Renal pelvis (tissue), 4 donors: ENCODE measurements around the gene PCSK5. TPM values are rescaled to one million over a fixed set of nuclear protein-coding genes. Genes with fewer than 3 reads are reported as not detected.
A peak's percentile ranks its signal among the peaks of the same experiment; 100 is the strongest.

ENCODE experiments used
- DNase-seq: peaks from one replicate; pipeline ENCODE4 v3.0.0-alpha.2; 2013
- polyA plus RNA-seq, 3 donors: library from polyadenylated mRNA; unstranded; fragments of 120-200 nt; gene quantifications; one replicate each; pipeline ENCODE4 v1.2.1, GENCODE V29; 2013; ENCODE audit not compliant: insufficient read length in 3 of 3

The PCSK5 gene
- polyA plus RNA-seq, 3 donors: 13.4 to 18.7 (median 15.9) TPM

DNA sequence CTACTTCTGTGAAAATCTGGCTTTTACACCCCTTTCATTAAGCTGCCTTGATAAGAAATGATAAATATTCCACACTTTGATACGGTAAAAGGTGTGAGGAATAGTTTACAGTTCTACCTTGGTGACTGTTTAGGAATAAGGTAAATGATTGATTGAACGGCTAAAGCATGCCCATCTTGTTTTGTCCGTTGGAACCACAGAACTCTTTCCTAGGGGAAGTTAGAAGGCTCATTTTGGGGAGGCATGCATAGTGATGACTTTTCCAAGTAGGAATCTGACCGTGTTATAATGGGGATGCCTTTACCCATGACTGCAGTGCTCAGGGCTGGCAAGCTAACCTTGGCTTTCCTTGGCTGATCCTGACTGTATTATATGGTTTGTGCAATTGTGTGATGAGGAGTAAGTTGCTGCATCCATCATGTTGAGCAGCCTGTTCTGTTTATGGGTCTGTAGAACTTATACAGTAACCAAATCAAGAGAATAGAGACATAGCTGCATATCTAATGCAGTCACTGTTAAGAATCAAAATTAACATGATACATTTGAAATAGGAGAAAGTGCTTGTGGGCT is 24.5 kb downstream of the PCSK5 start:
- DNase-seq: no peak

DNA sequence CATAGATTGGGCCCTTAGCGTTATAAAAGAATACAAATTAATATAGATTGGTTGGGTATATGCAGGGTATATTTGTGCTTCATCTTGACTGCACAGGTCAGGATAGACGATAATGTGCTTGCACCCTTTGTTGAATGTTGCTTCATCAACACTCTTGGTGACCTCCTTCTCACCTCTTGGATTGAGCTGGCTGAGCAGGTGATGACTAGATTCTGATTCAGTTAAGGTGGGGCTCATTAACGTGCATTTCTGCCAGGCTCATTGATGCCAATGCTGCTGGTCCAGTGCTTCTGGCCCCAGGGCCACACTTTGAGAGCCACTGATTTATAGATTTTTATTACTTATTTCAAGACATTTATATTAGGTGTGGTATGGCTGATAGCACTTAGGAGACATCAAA is 27.7 kb downstream of the PCSK5 start:
- DNase-seq: no peak

DNA sequence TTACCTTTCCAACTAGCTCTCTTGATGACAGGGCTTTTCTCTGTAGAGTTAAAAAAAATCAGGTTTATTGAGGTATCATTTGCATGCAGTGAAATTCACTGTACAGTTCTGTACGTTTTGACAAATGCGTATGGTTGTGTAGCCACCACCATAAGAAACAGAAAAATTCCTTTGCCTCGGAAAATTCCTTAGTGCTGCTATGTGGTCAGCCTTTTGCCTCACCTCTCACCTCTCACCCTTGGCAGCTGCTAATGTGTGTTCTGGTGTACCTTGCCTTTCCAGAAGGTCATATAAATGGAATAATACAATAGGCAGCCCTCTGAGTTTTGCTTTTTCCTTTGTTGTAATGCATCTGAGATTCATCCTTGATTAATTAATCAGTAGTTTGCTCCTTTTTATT is 28.4 kb downstream of the PCSK5 start:
- no peak for DNase-seq

DNA sequence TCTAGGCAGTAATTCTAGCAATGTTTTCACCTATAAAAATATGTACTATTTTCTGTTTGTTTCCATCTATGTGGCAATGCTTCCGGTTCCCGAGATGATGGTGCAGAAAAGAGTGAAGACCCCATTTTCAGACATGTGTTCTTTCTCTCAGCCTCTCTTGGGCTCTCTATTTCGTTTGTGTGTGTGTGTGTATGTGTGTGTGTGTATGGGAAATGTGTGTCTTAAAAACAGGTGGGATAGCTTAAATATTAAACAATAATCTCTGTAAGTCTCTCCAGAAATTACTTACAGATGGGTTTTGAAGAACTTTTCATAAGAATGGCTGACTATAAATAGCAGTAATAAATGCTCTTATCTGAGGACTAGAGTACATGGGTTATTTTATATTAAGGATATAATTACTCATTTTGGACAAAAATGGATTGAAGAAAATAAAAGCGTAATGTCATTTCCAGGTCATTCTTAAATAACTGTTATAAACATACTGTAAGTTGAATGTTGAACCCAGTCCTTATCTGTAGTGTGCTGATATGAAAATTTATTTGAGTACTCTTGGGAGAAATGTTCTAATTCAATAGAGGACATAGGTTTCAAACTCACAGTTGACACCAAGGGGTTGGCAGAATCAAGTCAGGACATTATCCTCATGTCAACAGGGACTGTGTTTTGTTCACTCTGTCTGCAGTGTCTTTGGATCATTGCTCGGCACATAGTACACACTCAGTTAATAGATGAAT is 31.1 kb downstream of the PCSK5 start:
- DNase-seq: no peak

DNA sequence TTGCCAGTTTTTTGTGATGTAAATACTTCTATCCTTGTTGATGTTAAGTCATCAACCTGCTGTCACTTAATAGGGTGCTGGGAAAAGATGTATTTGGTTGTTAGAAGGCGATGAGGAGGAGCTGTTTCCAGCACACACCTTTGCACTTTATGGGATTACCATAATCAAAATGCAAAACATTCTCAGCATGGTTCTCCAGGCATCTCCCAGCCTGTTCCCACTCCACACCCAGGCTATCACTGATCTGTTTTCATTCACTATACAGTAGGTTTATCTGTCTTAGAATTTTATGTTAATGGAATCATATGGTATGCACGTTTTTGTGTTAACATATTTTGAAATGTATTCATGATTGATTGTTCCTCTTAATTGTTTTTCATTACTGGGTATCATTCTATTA is 35.9 kb downstream of the PCSK5 start:
- DNase-seq: no peak

GRCh38 chr9:75927356-75927755 is 36.9 kb downstream of the PCSK5 start:
- no peak for DNase-seq

GRCh38 chr9:75930190-75930589 is 39.7 kb downstream of the PCSK5 start:
- no peak for DNase-seq

GRCh38 chr9:75930730-75931321 is 40.4 kb downstream of the PCSK5 start:
- peak; percentile 52 for DNase-seq

- DNase-seq: no peak
Observed at GRCh38 chr9:75933982-75934381, 43.5 kb downstream of the PCSK5 start.

DNA sequence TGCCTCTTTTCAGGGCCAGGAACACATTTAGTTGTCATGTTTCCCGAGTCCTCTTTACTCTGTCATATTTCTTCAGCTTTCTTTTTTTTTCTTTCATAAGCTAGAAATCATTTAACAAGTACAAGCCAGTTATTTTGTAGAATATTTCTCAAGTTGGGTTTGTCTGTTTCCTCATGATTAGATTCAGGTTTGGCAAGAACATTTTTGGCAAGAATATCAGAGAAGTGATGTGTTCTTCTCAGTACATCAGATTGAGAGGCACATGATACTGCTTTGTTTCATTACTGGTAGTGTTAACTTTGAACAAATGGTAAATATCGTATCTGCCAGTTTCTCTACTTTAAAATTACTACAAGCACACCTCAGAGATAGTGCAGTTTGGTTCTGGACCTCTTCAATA is 45.1 kb downstream of the PCSK5 start:
- no peak for DNase-seq

DNA sequence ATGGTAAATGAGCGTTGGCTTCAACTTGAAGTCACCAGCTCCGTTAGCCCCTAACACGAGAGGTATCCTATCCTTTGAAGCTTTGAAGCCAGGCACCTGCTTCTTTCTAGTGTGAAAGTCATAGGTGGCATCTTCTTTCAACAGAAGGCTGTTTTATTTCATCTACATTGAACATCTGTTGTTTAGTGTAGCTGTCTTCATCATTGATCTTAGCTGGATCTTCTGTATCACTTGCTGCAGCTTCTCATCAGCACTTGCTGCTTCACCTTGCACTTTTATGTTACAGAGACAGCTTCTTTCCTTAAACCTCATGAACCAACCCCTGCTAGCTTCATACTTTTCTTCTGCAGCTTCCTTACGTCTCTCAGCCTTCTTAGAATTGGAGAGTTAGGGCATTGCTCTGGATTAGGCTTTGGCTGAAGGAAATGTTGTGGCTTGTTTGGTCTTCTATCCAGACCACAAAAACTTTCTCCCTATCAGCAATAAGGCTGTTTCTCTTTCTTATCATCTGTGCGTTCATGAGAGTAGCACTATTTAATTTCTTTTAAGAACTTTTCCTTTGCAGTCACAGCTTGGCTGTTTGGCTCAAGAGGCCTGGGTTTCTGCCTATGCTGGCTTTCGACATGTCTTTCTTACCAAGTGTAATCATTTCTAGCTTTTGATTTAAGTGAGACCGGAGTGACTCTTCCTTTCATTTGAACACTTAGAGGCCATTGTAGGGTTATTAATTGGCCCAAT is 47.2 kb downstream of the PCSK5 start:
- DNase-seq: no peak

GRCh38 chr9:75938946-75939345 is 48.5 kb downstream of the PCSK5 start:
- DNase-seq: no peak

DNA sequence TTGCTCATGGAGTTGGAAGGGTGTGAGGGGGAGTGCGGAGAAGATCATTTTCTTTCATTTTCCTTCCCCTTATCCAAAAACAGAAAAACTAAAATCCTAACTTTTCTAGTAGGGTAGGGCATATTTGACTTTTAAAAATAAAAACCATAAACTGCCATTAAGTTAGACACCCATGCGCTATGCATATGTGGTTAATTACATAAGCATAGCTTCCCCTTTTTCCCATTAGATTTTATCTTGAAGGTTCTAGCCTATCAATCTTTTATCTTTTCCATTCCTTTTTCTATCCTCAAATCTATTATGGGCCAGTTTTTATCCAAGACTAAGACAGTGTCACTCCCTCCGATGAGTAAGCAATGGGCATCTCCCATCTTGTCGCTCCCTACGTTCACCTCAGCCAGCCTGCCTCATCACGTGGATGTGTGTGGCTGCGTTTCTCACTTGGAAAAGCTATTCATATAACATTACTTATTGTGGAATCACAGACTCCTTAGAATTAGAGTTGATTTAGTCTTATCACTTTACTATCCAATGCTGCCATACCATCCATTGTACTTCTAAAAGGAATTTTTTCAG is 49.2 kb downstream of the PCSK5 start:
- no peak for DNase-seq

GRCh38 chr9:75941066-75941465 is 50.6 kb downstream of the PCSK5 start:
- no peak for DNase-seq

GRCh38 chr9:75941577-75942311 is 51.3 kb downstream of the PCSK5 start:
- no peak for DNase-seq

- no peak for DNase-seq
Observed at GRCh38 chr9:75946766-75947165, 56.3 kb downstream of the PCSK5 start.

GRCh38 chr9:75947233-75947632 is 56.8 kb downstream of the PCSK5 start:
- DNase-seq: no peak

DNA sequence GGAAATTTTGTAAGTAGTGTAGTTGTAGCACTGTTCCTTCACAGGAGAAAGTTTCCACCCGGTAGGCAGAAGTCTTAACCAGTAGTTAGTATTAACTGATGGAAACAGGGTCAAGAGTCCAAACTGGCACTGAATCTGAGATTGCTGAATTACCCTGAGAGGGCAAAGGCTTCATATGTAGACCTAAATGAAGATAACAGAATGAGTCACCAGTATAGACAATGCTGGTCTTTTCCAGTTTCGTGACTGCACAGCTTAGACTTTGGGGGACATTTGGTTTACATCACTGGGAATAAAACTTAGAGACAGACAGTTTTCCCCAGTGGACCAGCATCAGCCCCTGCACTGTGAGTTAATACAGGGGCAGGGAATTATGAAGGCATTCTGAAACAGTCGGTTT is 60.5 kb downstream of the PCSK5 start:
- DNase-seq: no peak

DNA sequence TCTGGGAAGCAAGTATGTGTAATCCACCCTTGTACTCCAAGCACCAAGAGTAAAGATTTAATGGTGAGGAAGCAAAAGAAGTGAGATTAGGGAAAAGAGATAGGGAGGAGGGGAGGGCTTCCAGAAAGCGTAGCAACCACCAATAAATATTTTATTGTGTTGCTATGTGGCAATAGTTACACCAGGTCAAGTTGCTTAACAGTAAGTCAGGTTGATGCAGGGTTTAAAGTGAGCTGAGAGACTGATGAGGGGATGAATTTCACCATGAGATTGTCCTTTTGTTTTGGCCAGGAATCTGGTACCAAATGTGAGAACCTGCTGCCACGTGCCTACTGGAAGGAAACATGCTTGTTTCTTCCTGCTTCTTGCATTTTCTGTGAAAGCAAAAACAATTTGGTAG is 62.7 kb downstream of the PCSK5 start:
- no peak for DNase-seq

GRCh38 chr9:75956161-75956560 is 65.7 kb downstream of the PCSK5 start:
- no peak for DNase-seq

DNA sequence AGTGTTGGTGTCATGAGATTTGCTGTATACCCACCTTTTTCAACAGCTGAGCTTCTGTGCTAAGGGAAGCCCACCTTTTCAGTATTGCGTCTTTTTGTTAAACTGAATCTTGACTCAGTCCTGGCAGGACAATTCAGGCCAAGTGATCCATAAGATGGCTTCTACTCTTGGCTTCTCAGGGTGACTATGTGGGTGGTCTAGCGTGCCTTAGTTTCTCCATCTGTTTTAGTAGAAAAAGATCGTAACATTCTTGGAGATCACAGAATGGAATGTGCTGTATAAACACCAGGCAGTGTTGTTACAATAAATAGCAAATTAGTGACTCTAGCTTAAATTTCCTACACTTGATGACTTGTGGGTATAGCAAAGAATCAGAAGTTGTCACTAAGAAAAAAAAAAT is 66.6 kb downstream of the PCSK5 start:
- DNase-seq: no peak

DNA sequence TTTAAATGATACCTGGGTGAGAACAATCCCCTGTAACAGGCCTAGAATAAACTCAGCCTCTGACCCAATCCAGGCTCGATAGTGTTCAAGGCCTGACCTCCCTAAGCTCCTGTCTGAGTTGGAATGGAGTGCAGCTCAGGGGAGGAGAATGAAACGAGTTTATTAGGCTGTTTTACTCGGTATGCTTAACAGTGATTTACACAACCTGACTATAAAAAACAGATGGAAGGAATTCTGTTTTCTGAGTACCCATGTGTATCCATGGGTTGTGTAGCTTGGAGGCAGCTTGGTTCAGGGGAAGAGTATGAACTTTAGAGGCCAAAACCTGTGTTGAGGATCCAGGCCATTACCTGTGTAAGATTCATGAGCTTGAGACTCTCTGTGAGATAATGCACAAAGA is 67.8 kb downstream of the PCSK5 start:
- peak; percentile 39 for DNase-seq
